Measurements from ENCODE around the gene IFRD2.
"Not testable (repeated sequence)": the region's sequence is repeated elsewhere in the genome, so short reads cannot be mapped to it uniquely, and the experiment has no call there.

The IFRD2 gene

DNA sequence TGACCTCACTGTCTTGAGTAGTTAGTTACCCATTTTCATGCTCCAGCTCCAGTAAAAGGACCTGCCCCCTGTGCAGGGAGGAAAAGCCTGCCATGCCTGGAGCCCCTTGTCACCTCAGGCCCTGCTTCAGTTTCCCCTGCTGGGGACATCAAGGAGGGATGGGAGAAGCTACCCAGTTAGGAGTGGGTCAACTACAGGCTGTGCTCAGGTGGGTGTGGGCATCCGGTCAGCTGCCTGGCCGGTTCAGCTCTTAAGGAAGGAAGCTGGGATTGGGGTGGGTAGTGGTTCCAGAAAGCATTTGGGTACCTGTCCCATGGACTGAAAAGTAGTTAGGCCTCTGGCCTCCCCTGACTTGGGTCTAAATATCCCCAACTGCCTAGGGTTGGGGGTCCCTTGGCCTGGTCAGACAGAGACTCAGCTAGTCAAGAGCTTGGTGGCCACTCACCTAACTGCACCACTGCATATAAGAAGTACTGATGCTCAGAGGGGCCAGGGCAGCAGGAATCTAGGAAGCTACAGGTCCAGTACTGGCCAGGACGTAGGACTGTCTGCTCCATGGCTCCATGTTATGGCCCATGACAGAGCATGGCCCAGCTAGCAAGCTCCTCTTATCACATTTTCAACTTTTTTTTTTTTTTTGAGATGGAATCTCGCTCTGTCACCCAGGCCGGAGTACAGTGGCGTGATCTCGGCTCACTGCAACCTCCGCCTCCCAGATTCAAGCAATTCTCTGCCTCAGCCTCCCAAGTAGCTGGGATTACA is 12.8 kb downstream of the IFRD2 start:
- DNase-seq: no peak

GRCh38 chr3:50278880-50279224 is 13.4 kb downstream of the IFRD2 start, which contains the start of gene LSMEM2:
Gene LSMEM2 (plus strand): TSS chr3:50279087. CDS start chr3:50279114, 27 bp downstream.
- no peak for DNase-seq

GRCh38 chr3:50278123-50278879 is 13.9 kb downstream of the IFRD2 start:
- DNase-seq: no peak

- DNase-seq: no peak
Measured at GRCh38 chr3:50276762-50277101, 15.5 kb downstream of the IFRD2 start.

DNA sequence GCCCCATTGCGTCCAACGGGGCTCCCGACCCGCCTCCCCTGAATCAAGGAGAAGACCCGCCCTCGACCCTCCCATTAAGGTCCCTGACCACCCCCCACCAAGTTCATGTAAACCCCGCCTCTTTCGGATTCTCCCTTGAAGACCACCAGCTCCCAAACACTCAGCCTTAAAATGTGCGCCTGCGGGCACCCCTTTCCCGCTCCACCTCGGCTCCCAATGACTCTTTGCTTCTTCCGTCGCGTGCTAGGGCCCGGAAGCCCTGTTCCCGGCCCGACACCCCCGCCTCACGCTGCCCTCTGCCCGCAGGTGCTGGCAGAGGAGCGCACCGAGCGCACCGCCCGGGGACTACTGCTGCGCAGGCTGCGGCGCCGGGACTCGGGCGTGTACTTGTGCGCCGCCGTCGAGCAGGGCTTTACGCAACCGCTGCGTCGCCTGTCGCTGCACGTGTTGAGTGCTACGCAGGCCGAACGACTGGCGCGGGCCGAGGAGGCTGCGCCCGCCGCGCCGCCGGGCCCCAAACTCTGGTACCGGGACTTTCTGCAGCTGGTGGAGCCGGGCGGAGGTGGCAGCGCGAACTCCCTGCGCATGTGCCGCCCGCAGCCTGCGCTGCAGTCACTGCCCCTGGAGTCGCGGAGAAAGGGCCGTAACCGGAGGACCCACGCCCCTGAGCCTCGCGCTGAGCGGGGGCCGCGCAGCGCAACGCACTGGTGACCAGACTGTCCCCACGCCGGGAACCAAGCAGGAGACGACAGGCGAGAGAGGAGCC is 16.1 kb downstream of the IFRD2 start:
- DNase-seq: peak; percentile 25

GRCh38 chr3:50275141-50275995 is 16.9 kb downstream of the IFRD2 start:
- no peak for DNase-seq

GRCh38 chr3:50274371-50275104 is 17.7 kb downstream of the IFRD2 start:
- peak; percentile 66 for DNase-seq

- no peak for DNase-seq
Measured at GRCh38 chr3:50273689-50274065, 18.6 kb downstream of the IFRD2 start.

DNA sequence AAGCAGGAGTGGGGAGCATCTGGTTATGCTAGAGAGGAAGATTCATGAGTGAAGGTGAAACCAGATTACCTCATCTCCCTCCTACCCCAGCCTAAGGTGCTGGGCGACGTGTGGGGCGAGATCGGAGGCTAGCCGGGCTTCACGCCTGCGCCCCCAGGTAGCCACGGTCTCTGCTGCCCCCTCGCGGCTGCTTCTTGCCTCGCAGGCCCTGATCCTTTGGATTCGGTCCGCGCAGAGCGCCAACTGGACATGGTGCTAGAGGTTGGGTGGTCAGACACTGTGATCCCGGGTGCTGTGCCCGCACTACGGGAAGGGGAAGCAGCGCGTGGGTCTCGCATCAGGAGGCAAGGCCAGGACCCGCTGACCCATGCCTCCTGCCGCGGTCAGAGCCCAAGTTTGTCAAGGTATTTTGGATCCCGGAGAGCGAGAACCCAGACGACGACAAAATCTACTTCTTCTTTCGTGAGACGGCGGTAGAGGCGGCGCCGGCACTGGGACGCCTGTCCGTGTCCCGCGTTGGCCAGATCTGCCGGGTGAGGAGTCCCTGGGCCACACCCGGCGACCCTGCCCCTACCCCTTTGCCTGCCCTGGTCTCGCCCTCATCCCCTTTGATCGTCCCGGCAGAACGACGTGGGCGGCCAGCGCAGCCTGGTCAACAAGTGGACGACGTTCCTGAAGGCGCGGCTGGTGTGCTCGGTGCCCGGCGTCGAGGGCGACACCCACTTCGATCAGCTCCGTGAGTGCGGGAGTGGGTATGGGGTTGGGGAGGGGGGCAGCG is 19.1 kb downstream of the IFRD2 start:
- DNase-seq: peak; percentile 83

DNA sequence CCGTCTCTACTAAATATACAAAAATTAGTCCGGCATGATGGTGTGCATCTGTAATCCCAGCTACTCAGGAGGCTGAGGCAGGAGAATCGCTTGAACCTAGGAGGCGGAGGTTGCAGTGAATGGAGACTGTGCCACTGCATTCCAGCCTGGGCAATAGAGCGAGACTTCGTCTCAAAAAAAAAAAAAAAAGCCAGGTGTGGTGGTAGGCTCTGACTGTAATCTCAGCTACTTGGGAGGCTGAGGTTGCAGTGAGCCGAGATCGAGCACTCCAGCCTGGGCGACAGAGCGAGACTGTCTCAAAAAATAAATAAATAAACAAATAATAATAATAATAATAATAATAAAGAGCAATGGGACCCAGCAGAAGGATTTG is 19.7 kb downstream of the IFRD2 start:
- not testable (repeated sequence) for DNase-seq

DNA sequence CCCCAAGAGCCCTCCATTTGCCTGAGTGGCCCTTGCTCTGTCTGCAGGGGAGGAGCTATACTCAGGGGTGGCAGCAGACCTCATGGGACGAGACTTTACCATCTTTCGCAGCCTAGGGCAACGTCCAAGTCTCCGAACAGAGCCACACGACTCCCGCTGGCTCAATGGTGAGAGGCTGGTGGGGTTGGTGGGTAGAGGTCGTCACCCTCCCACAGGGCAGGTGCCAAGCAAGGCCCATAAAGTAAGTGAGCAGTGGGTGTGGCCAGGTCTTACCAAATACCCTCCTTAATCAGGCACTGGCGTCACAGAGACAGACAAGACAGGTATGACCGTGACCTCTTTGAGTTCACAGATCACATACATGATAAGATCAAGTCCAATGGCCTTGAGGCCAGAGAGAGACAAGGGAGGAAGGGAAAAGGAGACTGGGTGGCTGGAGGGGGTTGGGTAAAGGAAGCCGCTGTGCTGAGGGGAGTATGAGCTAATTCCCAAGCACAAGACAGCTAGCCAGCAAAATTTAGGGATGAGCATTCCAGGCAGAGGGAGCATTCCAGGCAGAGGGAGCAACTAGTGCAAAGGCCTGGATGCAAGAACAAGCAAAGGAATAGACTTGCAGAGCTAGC is 20.8 kb downstream of the IFRD2 start:
- DNase-seq: no peak

GRCh38 chr3:50270422-50271224 is 21.6 kb downstream of the IFRD2 start:
- no peak for DNase-seq

DNA sequence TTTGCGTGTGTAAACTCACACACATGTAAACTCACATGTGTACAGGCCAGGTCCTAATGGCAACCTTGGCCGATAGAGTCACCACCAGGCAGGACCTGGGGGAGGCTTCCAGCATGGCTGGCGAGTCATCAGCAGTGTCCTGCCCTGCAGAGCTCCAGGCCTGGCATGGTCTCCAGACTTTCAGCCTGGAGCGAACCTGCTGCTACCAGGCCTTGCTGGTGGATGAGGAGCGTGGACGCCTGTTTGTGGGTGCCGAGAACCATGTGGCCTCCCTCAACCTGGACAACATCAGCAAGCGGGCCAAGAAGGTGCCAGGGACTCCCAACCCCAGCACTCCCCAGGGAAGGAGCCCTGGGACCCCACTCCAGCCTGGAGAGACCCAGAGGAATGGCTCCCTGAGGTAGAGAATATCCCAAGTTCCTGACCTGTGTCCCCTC is 22.2 kb downstream of the IFRD2 start:
- no peak for DNase-seq

- DNase-seq: no peak
Measured at GRCh38 chr3:50269460-50269859, 22.8 kb downstream of the IFRD2 start.

- no peak for DNase-seq
Measured at GRCh38 chr3:50268703-50269451, 23.4 kb downstream of the IFRD2 start, which contains the start of gene SEMA3B. Gene SEMA3B (plus strand): TSS chr3:50269147. CDS start chr3:50269241, 94 bp downstream.

DNA sequence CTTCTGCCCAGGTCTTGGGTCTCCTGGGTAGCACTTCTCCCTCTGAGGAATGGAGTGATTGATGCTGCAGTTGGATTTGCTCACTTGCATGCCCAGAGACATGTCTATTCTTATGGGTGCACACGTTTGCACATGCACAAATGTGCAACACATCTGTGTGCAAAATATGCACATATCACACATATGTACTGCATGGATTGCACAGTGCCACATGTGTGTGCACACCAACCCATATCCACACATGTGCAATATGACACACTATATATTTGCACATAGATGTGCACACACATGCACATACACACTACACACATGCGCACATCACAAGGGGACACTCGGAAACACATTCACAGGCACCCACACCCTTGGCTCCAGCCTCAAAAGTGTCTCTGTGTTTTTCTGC is 24.0 kb downstream of the IFRD2 start:
- DNase-seq: no peak

GRCh38 chr3:50267280-50267913 is 24.8 kb downstream of the IFRD2 start:
- no peak for DNase-seq

DNA sequence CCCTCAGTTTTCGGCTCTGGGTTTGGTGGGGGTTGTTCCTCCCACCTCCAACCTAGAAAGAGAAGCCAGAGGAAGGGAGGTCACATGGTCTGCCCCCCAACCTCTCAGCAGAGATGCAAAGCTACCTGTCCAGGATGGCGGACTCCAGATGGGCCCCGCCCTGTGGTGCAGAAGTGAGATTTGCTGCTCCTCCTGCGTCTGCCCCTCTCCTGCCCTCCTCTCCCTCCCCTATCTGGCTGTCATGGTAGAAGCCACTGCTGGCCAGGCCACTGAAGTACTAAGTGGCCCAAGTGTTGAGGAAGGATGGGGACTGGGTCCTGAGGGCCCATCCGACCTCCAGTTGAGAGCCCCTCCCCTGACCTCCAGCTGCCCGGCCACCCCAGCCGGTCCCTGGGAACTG is 25.4 kb downstream of the IFRD2 start:
- DNase-seq: no peak

- no peak for DNase-seq
Measured at GRCh38 chr3:50266017-50266416, 26.2 kb downstream of the IFRD2 start.

All from stimulated activated naive CD4-positive, alpha-beta T cell treated with Interleukin-2 at 50 U/mL for 16 hours (primary cell).